ELF-1 (cell line): ENCODE results near the gene IMMT.
"Not testable (repeated sequence)": the region's sequence is repeated elsewhere in the genome, so short reads cannot be mapped to it uniquely, and the experiment has no call there.

Source experiments
- DNase-seq: peaks from one replicate; pipeline ENCODE4 v3.0.0-alpha.2; 2016; ENCODE audit warnings: low read depth, low spot score

The IMMT gene

GRCh38 chr2:86201671-86202335, 6.5 kb upstream of the IMMT start:
- DNase-seq, result no peak

GRCh38 chr2:86200564-86200963, 5.3 kb upstream of the IMMT start:
- DNase-seq, result not testable (repeated sequence)

DNA sequence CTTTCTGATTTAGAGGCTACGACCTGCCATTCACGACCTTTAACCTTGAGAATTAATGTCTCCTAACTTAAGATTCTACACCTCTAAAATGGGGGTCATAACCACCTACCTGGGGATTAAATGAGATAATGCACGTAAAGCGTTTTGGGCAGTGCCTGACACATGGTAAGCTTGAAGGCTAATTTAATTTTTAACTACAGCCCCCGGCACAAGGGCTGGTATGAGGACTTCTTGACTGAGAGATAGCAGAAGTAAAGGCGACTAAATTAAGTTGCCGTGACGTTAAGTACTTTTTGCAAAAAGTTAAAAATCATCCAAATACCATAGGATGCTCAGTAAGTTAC, 4.5 kb upstream of the IMMT start:
- no peak for DNase-seq

DNA sequence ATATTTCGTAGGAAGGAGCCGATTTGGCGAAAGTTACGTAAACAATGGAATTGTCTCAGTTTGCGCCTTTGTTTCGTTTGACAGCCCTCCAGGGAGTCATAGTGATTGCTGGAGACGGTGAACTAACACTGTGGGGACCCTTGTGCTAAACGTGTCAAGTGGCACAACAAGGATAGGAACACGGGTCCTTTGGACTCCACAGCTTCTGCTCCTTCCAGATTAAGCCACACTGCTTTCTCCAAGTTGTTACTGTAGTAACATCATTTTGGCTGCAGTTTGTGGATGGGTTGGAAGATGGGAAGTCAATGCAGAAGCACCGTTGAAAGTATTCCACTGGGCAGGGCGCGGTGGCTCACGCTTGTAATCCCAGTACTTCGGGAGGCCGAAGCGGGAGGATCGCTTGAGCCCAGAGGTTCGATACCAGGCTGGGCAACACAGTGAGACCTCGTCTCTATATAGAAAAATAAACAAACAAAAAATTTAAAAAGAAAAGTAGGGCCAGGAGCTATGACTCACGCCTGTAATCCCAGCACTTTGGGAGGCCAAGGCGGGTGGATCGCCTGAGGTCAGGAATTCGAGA, 636 bp upstream of the IMMT start:
- no peak for DNase-seq

DNA sequence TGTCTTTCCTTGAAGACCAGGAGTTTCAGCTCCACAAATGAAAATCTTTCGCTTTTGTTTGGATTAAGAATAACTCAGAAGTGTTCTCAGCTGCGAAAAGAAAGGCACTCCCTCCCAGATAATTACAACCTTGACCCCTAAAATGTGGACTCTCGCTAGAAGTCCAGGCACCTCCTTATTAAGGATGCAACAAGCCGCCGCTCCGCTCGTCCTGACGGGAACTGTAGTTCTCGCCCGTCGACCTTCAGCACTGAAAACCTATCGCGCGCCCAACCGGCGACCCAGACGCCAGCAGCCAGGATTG, 559 bp downstream of the IMMT start:
- no peak for DNase-seq

- DNase-seq, result peak; percentile 40
These were observed 1.2 kb downstream of the IMMT start for GRCh38 chr2:86193901-86194567.

DNA sequence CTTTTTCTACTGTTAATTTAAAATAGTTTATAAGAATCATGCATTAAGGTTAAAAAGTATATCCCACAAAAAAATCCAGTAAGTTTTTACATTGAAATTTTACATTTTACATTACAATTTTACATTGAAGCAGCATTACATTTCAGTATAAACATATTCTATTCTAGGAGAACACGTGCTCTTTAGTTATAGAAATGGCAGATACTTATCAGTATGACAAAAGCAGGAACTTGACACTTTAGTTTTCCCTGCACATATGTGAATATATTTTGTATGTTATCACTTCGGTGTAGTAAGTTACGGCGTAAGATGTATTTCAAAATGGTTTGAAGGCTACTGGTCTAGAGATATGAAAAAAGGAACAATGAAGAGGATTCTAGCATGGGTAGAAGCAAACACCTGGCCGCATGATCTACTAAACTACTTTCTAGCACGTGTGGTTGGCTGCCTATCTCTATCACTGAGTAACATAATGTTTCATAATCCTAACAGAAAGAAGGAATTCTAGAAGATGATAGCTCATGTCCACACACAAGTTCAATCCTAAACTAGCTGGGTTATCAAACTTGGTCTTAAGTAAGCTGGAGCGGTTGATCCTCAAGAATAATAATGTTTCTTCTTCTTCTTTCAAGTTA, 5.4 kb downstream of the IMMT start:
- DNase-seq, result no peak

- no peak for DNase-seq
These were observed 8.8 kb downstream of the IMMT start for GRCh38 chr2:86186431-86186830.

DNA sequence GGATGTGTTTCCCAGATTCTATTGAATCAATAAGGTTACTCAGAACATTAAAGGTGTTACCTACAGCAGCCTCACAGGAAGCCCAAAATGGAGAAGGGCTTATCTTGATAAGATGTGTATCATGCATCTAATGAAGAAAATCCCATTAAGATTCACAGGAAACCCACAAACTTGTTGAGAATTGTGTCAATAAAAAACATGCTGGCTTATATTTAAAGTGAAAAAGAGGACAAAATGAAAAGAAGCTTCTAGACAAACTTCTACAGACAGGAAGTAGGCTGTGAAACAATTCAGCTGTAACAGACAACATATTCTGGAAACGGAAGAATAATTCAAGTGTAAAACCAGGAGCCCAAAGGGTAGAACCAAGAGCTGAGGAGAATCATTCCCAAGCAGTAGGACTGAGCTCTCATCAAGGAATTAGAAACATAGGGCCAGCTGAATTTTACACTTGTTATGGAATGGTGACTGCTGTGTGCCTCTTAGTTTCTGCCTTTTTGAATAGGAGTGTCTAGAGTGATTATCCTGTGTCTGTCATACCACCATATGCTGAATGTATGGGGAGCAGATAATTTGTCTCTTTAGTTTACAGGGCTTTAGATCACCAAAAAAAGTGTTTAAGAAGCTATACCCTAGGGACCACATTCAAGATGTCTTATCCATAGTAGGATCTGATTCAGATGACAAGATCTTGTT, 9.6 kb downstream of the IMMT start:
- DNase-seq, result no peak

DNA sequence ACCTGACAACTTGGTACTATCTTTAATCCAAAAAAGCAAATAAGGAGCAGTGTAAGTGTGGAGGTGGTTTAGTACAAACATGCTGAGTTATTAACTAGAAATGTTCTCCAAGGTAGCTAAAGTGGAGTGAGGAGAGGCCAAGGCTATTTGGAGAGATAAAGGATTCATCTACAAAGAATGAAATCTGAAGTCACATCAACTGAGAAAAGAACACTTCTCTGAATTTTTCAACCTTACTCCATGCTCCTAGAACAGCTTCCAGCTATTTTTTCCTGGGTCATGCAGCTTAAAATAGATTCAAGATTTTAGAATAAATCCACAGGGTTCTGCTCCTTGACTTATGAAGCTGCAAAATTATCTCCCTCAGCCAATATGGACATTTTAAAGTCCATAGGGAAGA, 18.7 kb downstream of the IMMT start:
- no peak for DNase-seq

GRCh38 chr2:86175828-86176227, 19.4 kb downstream of the IMMT start:
- DNase-seq, result no peak

- DNase-seq, result no peak
These were observed 20.8 kb downstream of the IMMT start for GRCh38 chr2:86174445-86174844.

GRCh38 chr2:86172610-86173009, 22.7 kb downstream of the IMMT start:
- DNase-seq, result no peak

DNA sequence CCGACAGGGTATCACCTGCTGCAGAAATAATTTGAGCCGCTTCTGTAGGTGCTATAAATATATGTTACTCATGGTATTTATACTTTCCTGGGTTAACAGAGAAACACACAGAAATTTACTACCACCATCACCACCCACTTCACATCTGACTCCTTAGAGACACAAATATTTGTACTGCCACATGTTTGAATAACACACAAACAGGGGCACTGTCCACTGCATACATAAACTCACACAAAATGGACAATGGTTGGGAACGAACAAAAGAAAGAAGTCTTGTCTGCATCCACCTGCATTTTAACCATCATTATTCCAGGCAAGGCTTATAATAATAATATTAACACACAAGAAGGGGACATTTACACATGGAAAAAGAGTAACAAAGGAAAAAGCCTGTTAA, 24.0 kb downstream of the IMMT start:
- DNase-seq, result no peak

DNA sequence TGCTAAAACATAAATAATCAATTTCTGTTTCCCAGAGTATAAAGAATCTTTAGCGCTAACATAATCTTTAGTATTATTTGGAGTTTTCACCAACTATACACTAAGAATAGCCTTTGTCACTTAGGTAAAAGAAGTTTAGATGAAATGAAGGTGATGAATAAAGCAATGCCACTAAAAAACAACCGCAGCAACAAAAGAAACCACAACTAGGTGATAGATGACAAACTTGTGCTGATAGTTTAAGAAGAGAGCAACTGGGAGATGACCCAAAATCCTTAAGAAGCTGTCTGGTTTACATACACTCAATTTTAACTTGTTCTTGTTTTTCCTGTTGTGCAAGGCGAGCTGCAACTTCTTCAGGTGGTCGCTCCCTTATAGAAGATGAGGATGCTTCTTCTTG, 24.8 kb downstream of the IMMT start:
- no peak for DNase-seq

DNA sequence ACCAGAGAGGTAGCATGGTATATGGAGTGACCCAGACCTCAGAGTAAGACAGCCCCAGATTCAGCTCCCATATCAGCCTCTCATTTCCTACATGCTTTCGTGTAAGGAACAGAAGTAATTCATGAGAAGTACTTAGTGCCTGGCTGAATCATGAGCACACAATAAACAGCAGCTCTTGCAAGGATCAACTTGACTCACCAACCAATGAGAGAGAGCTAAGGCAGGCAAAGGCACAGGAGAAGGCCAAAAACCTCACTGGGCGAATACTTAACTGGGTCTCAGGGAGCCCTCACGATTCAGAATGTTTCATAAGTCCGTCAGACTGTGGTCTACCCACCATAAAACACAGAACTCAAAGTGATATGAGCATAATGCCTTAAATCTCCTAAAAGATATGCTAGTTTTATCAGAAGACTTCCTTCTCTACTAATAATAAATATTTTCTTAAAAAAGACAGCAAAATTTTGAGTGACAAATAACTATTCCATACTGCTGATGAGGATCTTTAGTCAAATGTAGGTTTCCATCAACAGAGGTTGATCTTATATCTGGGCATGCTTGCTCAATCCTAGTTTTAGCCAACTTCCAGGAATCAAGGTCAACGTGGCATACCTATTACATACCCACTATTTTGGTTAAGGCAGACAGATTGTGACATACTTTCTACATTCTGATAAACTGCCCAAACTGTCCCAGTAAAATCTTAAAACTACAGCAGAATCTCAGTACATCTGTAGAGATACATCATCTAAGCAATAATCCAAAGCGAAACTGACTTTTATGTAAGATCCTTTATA, 34.9 kb downstream of the IMMT start:
- no peak for DNase-seq

GRCh38 chr2:86158286-86158685, 37.0 kb downstream of the IMMT start:
- no peak for DNase-seq

DNA sequence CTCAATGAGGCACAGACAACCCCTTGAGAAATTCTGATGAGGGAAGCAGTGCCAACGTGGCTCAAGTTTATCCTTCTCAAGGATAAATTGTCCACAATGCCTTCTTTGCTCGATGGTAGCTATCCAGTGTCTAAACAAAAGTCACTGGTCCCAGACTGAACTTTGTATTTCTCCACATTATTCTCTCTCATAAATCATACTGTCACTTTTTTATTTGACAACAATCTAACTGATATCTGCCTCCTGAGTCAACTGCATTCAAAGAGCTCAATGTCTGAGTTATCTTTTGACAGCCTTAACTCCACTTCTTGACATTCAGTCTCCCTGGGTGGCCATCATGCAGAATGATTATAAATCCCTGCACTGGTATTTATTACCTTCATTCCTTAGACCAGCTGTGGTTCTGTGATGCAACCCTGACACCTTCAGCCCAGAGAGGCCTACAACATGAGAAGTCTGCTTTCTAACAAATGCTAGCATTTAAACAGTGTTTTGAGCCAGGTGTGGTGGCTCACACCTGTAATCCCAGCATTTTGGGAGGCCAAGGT, 38.2 kb downstream of the IMMT start:
- DNase-seq, result no peak

DNA sequence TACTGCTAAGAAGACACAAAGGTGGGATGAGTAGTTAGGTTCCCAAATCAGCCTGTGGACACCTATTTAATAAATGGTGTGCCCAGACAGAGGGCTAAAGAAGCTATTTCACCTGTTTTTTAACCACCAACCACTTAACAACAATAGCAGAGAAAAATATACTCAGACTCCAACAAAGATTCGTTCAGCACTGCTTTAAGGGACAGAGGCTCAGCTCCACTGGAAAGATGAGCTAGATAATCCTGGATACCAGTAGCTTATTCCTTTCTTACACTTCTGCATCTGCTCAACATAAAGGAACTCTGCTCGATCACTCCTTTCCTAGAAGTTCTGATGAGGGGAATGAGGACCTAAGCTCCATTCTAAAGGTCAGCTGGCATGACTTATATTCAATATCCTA, 44.8 kb downstream of the IMMT start:
- DNase-seq, result no peak

- DNase-seq, result no peak
These were observed 47.5 kb downstream of the IMMT start for GRCh38 chr2:86147793-86148192.

DNA sequence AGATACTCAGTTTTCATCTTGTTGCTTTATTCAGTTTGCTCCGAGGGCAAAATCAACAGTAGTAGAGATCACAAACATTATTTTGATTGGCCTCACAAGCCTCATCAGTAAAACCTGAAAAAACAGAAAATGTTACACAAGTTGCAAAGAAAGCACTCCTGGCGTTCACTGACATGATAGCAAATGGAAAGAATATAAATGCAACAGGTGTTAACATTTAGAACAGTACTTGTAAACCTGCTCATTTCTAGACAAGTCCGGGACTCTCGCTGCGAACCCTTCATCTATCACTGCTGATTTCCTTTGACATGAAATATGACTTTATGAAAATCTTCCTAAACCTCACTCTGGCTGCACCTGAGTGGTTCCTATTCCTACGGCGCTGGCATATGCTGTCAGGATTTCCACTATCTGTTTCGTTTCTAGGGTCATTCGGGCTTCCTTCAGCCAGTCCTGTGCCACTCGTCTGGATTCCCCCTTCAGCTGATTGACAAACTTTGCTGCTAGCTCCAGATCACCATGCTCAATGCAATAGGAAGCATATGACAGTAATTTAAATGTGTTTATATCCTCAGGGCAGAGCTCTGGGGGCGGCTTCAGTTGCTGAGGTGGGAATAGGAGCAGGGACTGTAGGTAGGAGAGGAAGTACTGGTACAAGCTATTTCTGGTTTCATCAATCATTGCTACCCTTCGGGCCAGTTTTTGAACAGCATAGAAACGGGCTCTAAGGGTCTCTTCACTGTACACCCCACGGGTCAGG, 51.2 kb downstream of the IMMT start:
- no peak for DNase-seq
